Stimulated activated CD8-positive, alpha-beta memory T cell treated with anti-CD3 and anti-CD28 coated beads, Interleukin-12 subunit alpha, Interleukin-12 subunit beta, amount 100 ng/mL, for 1 hour (primary cell): ENCODE measurements around the gene SPTBN1.

Source experiments
- DNase-seq: peaks from one replicate; pipeline ENCODE4 v3.0.0-alpha.2; 2020; ENCODE audit warnings: low read depth

The SPTBN1 gene

GRCh38 chr2:54634564-54635511, 178.7 kb downstream of the SPTBN1 start:
- DNase-seq = no peak

DNA sequence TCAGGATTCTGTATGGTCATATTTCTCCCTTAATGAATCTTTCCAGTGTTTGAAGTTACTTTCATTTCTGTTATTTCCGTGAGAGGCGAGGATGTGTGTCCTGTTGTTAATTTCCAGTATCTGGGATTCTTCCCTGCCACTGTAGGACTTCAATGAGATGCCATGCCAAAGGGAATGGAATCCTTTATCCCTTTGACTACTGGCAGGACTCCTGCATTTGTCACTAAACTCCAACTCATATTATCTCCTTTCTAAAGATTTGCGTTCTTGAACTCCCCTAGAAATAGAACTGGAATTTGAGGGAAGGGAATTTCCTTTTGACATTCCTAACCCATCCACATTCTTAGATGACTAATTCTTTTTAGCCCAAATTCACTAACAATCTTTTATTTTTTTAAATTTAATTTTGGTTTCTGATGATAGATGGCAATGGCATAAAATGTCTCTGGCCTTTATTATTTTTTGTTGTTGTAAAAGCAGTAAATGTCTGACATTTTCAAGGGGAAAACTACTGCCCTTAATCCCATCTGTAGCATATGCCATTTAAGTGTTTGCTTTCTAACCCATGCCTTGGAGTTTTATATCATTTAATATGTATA, 179.5 kb downstream of the SPTBN1 start:
- no peak for DNase-seq

DNA sequence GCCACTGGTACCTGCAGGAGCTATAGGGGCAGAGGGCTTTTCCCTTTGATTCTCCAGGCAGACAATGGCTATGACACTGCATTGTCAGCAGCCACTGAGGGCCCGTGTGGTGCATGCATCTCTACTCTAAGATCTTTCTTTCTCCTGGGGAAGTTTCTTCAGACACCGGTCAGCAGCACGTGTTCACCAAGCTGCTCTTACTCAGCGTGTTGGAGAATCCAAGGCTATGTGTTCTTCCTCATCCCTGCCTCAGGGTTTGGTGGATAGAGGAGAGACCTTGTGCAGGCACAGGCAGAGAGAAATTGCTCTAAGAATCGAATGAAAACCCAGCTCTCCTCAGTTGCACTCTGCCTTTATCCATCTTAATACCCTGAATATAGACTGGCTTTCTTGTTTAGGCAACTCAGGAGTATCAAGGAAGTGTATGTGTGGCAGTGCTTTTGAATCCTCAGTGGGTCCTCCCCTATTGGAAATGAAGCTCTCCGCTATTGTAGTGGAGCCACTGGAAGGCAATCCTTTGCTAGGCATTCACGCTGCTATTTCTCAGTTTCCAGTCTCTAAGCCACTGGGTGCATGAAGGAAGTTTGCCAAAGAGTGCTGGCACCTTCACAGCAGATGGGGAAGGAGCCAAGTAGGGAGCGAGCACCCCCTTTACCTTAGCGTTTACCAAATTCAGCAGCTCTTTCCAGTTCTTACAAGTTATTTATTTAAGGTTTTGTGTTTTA, 180.4 kb downstream of the SPTBN1 start:
- DNase-seq = no peak

DNA sequence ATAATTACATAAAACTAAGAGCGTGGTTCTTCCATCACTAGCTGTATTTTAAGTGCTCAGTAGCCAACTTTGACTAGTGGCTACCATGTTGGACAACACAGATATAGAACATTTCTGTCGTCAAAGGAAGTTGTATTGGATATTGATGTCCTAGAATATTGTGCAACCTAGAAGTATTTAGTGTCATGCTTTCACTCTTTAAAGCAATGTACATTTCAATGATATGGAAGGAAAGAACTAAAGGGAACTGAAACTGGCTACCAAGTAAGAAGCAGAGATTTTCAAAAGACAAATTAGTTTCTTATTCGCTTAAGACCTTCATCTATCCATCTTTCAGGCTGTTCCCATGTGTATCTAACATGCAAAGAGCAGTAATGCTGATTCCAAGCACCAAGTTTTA, 182.0 kb downstream of the SPTBN1 start:
- DNase-seq = no peak

GRCh38 chr2:54638774-54639187, 182.7 kb downstream of the SPTBN1 start:
- no peak for DNase-seq

DNA sequence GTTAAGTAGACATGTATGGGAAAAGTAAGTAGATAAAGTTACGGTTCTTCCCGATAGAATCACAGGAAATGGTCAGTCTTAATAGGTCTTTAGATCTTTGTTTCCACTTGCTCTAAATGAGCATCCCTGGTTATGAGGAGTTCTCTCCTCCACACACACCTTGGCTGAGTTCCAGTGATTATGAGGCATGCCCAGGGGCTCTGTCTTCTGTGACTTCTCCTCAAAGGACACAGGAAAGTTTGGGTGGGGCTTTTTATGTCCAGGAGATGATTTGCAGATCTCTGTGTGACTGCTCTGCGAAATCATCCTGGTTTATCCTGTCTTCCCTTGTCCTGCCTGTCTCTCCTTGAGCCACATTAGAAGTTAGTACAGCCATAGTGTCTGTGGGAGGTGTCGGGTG, 183.5 kb downstream of the SPTBN1 start:
- no peak for DNase-seq

- no peak for DNase-seq
Measured at GRCh38 chr2:54640834-54641540, 184.9 kb downstream of the SPTBN1 start.

DNA sequence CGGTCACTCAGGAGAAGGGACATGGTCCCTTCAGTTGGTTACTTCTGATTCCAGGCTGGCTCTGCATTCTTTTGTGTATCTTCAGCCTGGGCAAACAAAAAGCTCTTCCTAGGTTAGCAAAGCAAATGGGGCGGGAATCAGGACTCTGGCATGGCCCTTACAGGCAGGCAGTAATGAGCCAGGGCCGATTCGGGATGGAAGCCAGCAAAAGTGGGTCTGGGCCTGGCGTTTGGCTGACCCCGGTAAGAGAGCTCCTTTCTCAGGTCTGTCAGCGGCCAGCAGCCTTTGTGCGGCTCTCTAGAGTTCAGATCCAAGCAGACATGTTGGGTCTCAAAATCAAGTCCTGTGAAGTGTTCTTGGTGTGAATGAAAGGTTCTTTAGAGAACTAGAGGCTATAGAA, 185.9 kb downstream of the SPTBN1 start:
- DNase-seq = no peak

- no peak for DNase-seq
Measured at GRCh38 chr2:54642677-54643430, 186.7 kb downstream of the SPTBN1 start.

GRCh38 chr2:54644236-54644635, 188.1 kb downstream of the SPTBN1 start:
- no peak for DNase-seq

DNA sequence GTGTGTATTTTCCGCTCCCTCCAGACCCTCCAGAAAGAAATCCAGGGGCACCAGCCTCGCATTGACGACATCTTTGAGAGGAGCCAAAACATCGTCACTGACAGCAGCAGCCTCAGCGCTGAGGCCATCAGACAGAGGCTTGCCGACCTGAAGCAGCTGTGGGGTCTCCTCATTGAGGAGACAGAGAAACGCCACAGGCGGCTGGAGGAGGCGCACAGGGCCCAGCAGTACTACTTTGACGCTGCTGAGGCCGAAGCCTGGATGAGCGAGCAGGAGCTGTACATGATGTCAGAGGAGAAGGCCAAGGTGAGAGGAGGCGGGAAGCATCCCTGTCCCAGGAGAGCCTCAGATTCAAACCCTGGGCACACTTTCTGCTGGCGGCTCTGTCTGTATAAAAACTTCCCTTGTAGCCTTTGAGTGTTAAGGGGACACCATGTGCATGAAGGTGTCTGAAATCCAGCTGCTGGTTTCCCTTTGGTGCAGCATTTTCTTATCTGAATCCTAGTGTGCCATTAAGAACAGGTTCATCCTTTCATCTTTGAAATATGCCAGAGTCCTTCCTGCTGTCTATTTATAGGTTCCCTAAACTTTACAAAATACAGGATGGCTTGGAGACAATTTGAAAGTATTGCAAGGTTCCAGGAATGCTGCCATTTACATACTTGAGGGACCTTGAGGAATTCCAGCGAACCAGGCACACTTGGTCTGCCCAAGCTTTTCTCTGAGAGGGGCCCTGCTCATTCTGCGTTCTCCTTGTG, 190.2 kb downstream of the SPTBN1 start:
- no peak for DNase-seq

DNA sequence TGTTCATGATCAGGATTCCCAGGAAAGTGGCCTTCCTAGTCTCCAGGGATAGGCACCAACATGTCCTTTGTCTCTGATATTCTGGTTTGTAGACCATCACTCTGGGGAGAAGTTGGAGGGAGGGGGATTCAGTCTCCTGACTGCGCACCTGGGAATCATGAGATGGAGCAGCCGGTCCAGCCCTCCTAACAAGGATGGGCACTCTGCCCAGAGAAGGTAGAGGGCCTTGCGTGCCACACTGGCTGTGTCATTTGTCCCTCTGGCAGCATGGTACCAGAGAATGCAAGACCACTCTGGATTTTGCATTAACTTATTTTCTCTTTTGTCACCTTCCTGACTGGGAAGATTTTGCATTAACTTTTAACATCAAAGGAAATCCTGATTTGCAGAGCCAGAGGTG, 192.1 kb downstream of the SPTBN1 start:
- DNase-seq = no peak

DNA sequence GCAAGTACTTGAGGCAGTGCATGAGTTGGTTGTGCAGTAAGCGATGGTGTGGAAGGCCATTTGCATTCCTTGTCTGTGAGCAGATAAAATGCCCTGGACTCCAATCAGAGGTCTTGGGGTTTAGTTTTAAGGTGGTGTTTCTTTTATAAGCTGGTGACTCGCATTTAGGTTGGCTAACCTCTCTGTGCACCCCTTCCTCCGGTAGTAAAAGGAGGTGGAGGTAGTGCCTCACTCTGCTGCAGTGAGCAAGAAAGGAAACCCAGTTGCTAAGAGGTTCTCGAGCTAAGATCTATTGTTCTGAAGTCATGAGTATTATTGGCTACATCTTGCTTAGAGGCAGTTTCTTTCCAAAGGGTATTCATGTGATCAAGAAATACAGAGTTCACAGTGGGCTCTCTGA, 193.1 kb downstream of the SPTBN1 start:
- DNase-seq = no peak

DNA sequence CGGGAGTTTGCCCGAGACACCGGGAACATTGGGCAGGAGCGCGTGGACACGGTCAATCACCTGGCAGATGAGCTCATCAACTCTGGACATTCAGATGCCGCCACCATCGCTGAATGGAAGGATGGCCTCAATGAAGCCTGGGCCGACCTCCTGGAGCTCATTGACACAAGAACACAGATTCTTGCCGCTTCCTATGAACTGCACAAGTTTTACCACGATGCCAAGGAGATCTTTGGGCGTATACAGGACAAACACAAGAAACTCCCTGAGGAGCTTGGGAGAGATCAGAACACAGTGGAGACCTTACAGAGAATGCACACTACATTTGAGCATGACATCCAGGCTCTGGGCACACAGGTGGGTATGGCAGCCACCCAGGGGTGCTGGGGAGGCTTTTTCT, 193.5 kb downstream of the SPTBN1 start:
- DNase-seq = no peak

GRCh38 chr2:54650612-54651011, 194.5 kb downstream of the SPTBN1 start:
- DNase-seq = no peak

DNA sequence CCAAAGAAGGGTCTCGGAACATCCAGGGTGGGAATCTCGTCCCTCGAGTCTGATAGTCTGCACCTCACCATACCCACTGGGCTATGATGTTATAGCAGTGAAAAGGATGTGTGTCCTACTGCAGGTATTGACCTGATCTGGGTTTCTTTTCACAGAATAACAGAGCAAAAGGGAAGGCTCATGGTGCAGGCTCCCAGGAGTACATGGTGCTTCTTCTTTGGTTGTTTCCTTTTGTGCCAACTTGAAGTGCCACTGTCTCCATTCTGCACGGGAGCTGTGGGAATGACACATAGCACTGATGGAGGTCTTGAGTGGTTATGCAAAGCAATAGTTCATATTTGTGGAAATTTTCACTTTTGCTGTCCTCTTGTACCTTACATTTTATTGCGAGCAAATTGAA, 195.2 kb downstream of the SPTBN1 start:
- DNase-seq = no peak

DNA sequence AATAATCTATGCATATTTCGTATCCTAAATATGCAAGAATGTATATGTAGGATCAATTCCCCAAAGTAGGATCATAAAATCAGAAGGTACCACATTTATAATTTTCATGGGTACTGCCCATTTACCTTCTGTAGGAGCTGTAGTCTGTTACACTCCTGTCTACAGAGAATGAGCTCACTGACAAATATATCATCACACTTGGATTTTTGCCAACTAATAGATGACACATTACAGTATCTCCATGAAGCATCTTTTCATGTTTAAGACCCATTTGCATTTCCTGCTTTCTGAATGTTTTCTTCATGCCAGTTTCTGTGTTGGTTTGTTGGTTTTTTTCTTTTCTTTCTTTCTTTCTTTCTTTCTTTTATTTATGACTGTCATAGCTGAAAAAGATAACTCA, 196.4 kb downstream of the SPTBN1 start:
- DNase-seq = no peak

DNA sequence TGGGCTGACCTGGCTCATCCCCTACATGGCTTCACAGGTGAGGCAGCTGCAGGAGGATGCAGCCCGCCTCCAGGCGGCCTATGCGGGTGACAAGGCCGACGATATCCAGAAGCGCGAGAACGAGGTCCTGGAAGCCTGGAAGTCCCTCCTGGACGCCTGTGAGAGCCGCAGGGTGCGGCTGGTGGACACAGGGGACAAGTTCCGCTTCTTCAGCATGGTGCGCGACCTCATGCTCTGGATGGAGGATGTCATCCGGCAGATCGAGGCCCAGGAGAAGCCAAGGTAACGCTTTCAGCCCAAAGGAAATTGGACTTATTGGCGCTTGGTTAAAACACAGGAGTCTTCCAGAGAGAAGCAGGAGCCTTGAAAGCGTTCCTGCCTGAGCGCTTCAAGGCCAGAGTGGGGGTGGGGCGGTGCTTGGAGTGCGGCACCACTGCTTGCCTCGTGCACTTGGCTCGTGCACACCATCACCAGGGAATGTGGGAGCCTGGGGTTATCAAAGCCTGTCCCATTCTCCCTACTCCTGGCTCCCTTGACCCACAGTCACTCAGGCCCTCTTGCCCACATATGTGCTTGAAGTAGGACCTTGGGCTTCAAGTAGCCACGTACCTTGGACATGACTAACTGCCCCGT, 197.6 kb downstream of the SPTBN1 start:
- DNase-seq = no peak

GRCh38 chr2:54655046-54655809, 199.1 kb downstream of the SPTBN1 start:
- no peak for DNase-seq

- DNase-seq = no peak
Measured at GRCh38 chr2:54656863-54657262, 200.7 kb downstream of the SPTBN1 start.
